ENCODE data around the gene BET1L.
"Not testable (repeated sequence)": the region's sequence is repeated elsewhere in the genome, so short reads cannot be mapped to it uniquely, and the experiment has no call there.

The BET1L gene

DNA sequence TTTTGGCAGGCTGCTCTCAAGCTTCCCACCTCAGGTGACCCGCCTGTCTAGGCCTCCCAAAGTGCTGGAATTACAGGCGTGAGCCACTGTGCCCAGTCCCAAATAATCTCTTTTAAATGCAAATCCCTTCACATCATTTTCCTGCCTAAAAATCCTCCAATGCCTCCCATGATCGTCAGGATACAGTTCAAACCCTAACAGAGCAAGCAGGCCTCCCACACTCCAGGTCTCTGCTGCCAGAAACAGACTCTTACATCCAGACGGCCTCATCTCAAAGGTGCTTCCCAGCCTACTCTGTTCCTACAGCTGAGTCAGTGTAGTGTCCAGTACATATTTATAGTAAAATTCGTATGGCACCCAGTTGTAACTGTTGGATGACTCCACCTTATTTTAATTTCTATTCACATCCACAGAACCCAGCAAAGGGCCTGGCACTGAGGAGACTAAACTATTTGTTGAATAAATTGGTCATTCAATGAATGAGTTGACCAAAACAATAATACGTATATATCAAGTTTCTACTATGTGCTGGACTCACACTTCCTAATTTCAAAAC, 20.7 kb upstream of the BET1L start:
- no peak for DNase-seq (ENCODE audit: low read depth)

DNA sequence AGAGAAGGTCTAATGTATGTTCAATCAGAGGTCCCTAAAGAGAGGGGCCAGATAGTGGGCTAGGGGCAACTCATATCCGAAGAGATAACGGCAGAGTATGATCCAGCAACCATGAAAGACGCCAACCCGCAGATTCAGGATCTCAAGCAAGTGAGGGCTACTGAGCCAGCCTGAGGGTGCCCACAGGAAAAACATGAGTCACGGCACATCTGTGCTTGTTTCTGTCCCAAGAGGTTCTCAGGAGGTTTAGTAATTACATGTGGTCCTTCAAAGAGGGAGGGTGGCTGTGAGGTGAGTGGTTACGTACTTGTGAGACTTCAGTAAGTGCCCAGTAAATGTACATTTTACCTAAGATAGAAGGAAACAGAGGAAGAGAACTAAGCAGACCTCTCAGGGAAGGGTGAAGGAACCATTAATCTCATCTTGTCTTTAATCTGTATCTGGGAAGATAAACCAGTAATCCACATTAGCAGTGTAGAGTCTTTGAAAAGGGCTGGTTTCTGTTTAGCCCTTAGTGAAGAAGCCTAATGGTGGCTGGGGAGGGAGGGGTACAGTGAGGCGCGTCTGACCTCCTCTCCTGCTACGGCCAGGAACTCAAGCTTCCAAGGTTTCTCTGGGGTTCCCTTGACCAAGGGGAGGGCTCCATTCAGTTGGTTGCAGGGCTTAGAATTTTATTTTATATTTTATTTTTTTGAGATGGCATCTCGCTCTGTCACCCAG, 18.7 kb upstream of the BET1L start:
- no peak for DNase-seq (ENCODE audit: low read depth)

DNA sequence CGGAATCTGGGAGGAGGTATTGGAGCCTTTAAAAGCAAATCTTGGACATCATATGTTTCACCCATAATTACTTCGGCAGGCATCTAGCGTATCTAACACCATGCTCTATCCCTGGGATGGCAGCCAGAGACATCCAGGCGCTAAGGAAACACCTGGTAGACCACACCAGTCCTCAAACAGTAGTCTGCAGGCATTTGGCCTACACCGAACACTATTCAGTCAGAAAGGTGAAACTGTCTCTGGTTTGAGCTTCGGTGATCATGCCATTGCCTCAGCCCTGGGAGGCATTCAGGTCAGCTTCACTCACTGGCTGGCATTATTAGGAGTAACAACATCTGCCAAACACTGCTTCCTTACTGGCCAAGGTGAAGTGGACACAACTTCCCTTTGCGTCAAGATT, 17.2 kb upstream of the BET1L start:
- no peak for DNase-seq (ENCODE audit: low read depth)

DNA sequence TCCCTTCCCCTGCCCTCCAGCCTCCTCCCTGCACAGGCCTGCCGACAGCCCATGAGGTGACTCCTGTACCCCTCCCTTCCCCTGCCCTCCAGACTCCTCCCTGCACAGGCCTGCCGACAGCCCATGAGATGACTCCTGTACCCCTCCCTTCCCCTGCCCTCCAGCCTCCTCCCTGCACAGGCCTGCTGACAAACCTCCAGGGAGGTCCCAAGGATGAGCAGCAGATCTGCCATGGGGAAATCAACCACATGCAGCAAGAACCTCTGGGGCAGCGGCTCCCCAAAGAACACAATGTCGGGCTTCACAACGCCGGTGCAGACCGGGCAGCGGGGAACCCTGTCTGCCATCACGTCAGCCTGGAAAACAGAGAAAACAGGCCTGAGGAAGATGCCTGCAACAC, 16.7 kb upstream of the BET1L start:
- no peak for DNase-seq (ENCODE audit: low read depth)

DNA sequence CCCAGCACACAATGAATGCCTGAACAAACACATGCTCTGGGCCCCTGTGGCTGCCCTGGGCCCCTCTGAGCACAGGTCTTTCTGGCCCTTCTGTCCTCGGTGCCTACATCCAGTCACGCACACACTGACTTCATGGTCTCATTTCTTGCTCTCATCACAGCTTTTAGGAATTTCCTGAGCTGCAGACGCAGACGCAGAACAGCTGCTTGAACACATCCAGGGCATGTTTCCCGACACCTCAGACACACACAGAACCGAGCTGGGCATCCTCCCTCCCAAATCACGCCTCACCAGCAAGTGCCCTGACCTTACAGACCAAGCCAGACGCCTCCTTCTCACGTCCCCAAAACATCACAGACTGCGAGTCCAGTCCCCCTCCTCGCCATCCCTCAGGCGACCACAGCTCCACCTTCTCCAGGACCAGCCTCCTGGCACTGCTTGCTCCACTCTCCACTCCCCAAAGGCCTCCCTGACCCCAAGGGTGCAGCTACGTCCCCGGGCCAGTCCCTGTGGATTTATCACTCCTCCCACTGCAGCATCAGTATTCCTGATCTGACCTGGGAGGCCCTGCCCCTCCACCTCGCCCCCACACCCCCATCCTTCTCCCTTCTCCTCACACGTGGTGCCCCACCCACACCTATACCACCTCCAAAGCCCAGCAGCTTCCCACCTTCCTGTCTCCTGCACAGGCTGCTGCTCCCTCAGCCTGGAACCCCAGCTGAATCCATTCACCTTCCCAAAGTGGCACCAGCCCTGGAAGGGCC, 16.0 kb upstream of the BET1L start:
- DNase-seq (ENCODE audit: low read depth) = no peak

GRCh38 chr11:221998-222789, 15.0 kb upstream of the BET1L start:
- no peak for DNase-seq (ENCODE audit: low read depth)

GRCh38 chr11:221539-221938, 14.3 kb upstream of the BET1L start:
- DNase-seq (ENCODE audit: low read depth) = no peak

- not testable (repeated sequence) for DNase-seq (ENCODE audit: low read depth)
Observed at GRCh38 chr11:220641-221215, 13.5 kb upstream of the BET1L start.

DNA sequence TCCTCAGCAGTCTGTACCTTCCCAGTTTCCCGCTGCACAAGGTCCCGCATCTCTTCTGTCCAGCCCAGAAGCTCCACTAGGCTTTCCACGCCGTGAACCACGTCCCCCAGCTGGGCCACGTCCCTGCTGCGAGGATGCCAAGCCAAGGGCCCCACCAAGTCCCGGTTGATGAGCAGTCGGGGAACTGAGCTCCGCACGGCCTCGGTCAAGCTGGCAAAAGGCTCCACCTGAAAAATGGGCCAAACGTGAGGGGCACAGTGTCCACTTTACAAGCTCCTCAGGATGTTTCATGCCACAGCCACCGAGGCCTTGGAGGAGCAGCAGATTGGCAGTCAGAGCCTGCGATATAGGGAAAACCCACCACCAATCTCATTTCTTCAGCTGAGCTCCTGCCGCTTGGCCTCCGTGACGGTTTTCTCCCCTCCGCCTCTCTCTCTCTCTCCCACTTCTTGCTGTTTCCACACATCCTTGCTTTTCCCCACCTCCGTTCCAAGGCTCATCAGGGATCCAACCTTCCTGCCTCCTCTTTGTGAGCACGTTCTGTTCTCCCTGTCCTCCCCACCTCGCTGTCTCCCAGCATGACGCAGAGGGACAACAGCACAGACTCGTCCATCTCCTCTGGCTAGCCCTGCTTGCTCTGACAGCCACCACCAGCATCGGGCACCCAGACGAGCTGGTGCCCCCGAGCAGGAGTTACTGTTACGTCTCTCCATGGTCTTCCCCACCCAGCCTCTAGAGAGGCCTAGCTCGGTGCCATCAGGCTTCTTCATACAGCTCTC, 11.8 kb upstream of the BET1L start:
- DNase-seq (ENCODE audit: low read depth) = no peak

GRCh38 chr11:217704-218103, 10.5 kb upstream of the BET1L start:
- no peak for DNase-seq (ENCODE audit: low read depth)

GRCh38 chr11:216081-216974, 9.1 kb upstream of the BET1L start:
- no peak for DNase-seq (ENCODE audit: low read depth)

- no peak for DNase-seq (ENCODE audit: low read depth)
Observed at GRCh38 chr11:215581-216037, 8.4 kb upstream of the BET1L start.

- no peak for DNase-seq (ENCODE audit: low read depth)
Observed at GRCh38 chr11:214083-214482, 6.9 kb upstream of the BET1L start.

GRCh38 chr11:213111-213510, 5.9 kb upstream of the BET1L start:
- no peak for DNase-seq (ENCODE audit: low read depth)

GRCh38 chr11:212150-213100, 5.2 kb upstream of the BET1L start:
- DNase-seq (ENCODE audit: low read depth) = no peak

- DNase-seq (ENCODE audit: low read depth) = no peak
Observed at GRCh38 chr11:211741-212140, 4.5 kb upstream of the BET1L start.

DNA sequence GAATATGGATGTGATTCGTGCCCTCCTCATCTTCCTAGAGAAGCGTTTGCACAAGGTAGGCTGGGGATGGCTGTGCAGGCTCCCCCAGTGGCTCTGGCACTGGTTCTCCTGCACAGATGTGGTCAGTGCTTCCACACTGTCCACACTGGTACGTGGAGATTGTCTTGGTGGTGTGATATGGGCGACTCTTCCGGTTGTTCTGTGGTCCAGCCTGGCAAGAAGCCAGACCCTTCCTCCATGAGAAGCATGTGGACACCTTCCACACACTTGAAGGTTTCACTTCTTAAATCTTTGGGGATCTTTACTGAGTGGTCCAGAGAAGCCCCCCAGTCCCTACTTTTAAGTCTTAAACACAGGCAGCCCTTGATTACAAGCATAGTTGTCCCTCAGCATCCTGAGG, 4.1 kb upstream of the BET1L start:
- no peak for DNase-seq (ENCODE audit: low read depth)

DNA sequence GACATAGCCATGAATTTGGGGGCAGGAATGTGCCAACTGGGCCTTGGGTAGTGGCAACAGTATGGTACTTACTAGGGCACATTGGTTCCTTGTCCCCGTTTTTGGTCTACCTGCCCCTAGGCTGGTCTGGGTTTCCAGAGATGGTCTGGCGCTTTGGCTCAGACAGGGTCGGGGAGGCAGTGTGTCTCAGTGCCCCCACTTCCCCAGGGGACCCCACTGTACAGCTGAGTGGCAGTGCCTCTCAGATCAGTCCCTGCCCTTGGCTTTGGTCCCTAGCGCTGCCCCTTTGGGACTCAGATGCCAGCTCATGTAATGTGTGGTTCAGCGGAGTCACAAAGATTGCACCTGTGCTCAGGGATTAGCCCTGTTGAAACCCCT, 3.6 kb upstream of the BET1L start:
- no peak for DNase-seq (ENCODE audit: low read depth)

GRCh38 chr11:210122-210802, 3.1 kb upstream of the BET1L start:
- no peak for DNase-seq (ENCODE audit: low read depth)

All from stimulated activated CD8-positive, alpha-beta memory T cell treated with anti-CD3 and anti-CD28 coated beads, Interleukin-12 subunit alpha, Interleukin-12 subunit beta, amount 100 ng/mL, for 1 hour (primary cell).